ENCODE results near the gene RNF223. TPM values are rescaled to one million over a fixed set of nuclear protein-coding genes. Genes with fewer than 3 reads are reported as not detected.
A peak's percentile ranks its signal among the peaks of the same experiment; 100 is the strongest.

The RNF223 gene
- total and polyA plus RNA-seq, 2 of the 13 experiments (the other 11 are each of a cell fraction or from before 2014, with no cell fraction given): 0.03 TPM; not detected in 1

DNA sequence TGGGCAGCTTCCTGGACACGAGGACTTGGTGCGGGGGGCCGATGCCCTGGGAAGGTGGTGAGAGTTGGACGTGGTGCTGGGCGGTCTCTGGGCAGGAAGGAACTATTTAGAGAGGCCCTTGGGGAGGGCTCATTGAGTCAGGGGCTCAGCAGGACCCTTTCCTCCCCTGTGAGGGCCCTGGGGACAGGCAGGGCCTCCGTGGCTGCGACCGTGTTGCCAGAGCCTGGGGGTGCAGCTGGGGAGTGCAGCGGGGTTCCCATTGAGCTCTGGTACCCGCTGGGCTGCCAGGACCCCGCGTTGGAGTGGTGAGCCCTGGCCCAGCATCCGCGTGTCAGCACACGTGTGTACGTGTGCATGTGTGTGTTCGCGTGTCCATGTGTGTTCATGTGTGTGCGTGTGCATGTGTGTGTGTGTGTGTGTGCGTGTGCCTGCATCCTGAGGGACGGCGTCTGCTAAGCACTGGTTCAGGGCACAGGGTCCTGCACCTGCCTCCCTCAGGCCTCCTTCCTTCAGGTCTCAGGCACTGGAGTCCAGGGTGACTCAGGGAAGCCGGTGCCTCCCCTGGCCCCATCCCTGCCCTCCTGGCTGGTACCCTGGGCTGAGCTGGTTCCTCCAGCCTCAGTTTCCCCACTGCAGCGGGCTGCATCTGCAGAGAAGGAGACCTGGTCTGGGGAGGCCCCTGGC lies 10.7 kb downstream of the RNF223 start (continued):
- 0 out of 2 replicates have a peak, but pooled peaks have one; percentile 1 for TF ChIP-seq REL (CRISPR knock-in tag; conservative IDR thresholded peaks at IDR 0.05)
- TF ChIP-seq MED13 (CRISPR knock-in tag; IDR thresholded peaks at IDR 0.05): no peak
- TF ChIP-seq ZNF891 (CRISPR knock-in tag; IDR thresholded peaks at IDR 0.05): no peak
- no peak for TF ChIP-seq NFE2 (CRISPR knock-in tag; IDR thresholded peaks at IDR 0.05)
- no peak for TF ChIP-seq GZF1 (CRISPR knock-in tag; IDR thresholded peaks at IDR 0.05)
- no peak for TF ChIP-seq MEIS1 (CRISPR knock-in tag; IDR thresholded peaks at IDR 0.05; ENCODE audit: borderline replicate concordance)
- peak; percentile 32 for TF ChIP-seq AGO2 (optimal IDR thresholded peaks at IDR 0.05; ENCODE audit: low read depth, low read length)
- TF ChIP-seq ZNF883 (CRISPR knock-in tag; IDR thresholded peaks at IDR 0.05; ENCODE audit: not compliant biosample characterization): no peak
- TF ChIP-seq DPF2 (CRISPR knock-in tag; IDR thresholded peaks at IDR 0.05; ENCODE audit: borderline replicate concordance, low read depth): 0 out of 2 replicates have a peak, but pooled peaks have one; percentile 14
- 0 out of 2 replicates have a peak, but pooled peaks have one; percentile 17 for TF ChIP-seq RARG (CRISPR knock-in tag; IDR thresholded peaks at IDR 0.05; ENCODE audit: low read depth)
- TF ChIP-seq, protein P1, sequence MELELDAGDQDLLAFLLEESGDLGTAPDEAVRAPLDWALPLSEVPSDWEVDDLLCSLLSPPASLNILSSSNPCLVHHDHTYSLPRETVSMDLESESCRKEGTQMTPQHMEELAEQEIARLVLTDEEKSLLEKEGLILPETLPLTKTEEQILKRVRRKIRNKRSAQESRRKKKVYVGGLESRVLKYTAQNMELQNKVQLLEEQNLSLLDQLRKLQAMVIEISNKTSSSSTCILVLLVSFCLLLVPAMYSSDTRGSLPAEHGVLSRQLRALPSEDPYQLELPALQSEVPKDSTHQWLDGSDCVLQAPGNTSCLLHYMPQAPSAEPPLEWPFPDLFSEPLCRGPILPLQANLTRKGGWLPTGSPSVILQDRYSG (CRISPR knock-in tag; IDR thresholded peaks at IDR 0.05): no peak
- TF ChIP-seq FLYWCH1 (CRISPR knock-in tag; IDR thresholded peaks at IDR 0.05): no peak
- 0 out of 2 replicates have a peak, but pooled peaks have one; percentile 1 for TF ChIP-seq ZNF724P (CRISPR knock-in tag; IDR thresholded peaks at IDR 0.05; ENCODE audit: borderline replicate concordance)
- no peak for TF ChIP-seq ZNF274 (CRISPR knock-in tag; IDR thresholded peaks at IDR 0.05)
- TF ChIP-seq, protein P2, sequence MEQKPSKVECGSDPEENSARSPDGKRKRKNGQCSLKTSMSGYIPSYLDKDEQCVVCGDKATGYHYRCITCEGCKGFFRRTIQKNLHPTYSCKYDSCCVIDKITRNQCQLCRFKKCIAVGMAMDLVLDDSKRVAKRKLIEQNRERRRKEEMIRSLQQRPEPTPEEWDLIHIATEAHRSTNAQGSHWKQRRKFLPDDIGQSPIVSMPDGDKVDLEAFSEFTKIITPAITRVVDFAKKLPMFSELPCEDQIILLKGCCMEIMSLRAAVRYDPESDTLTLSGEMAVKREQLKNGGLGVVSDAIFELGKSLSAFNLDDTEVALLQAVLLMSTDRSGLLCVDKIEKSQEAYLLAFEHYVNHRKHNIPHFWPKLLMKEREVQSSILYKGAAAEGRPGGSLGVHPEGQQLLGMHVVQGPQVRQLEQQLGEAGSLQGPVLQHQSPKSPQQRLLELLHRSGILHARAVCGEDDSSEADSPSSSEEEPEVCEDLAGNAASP (CRISPR knock-in tag; IDR thresholded peaks at IDR 0.05; ENCODE audit: borderline replicate concordance): no peak
- TF ChIP-seq ARID5B (CRISPR knock-in tag; IDR thresholded peaks at IDR 0.05): no peak
- no peak for TF ChIP-seq HES4 (CRISPR knock-in tag; IDR thresholded peaks at IDR 0.05; ENCODE audit: borderline replicate concordance)
- TF ChIP-seq BRD4 (CRISPR knock-in tag; IDR thresholded peaks at IDR 0.05): 0 out of 2 replicates have a peak, but pooled peaks have one; percentile 25
- TF ChIP-seq THAP11 (CRISPR knock-in tag; IDR thresholded peaks at IDR 0.05): 0 out of 2 replicates have a peak, but pooled peaks have one; percentile 1
- no peak for TF ChIP-seq HNRNPH1 (optimal IDR thresholded peaks at IDR 0.05; ENCODE audit: low read depth, low read length)
- TF ChIP-seq EZH2 (conservative IDR thresholded peaks at IDR 0.05; ENCODE audit: low read depth, low read length): no peak

All from HepG2 (cell line).